ENCODE data around the gene C1orf174.

DNA sequence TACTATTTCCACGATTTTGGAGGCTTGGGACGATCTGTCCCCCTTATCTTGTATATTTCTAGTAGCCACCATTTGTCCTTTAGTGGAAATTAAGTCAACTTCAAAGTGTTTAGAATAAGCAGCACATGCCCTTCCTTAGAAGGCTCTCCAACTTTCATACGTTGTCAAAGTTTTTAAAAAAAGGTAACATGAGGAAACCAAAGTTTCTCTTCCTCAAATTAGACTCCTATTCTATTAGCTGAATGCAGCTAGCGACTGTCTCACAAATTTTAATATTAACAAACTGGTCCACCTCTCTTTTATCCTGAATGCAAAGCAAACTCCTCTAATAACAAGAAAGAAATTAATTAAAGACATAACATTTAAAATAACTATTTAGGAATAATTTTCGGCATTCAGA lies 6.9 kb downstream of the C1orf174 start:
- TF ChIP-seq TAF1 (IDR thresholded peaks at IDR 0.05; ENCODE audit: borderline replicate concordance, low read depth, low read length) = no peak
- TF ChIP-seq POLR2AphosphoS5 (IDR thresholded peaks at IDR 0.05; ENCODE audit: low read depth, low read length) = no peak
